HL-60 (cell line): Measurements from ENCODE around the gene PDK2.

Experiments used
- CTCF ChIP-seq: IDR thresholded peaks from one replicate; pipeline ENCODE4 v1.5.1; 2011; ENCODE audit warnings: low read length, control low read depth, inconsistent platforms; ENCODE audit not compliant: insufficient read depth
- POLR2AphosphoS5 ChIP-seq: IDR thresholded peaks from 2 replicates; pipeline ENCODE4 v1.6.1; 2012; ENCODE audit warnings: low read depth
- SPI1 ChIP-seq: IDR thresholded peaks from 2 replicates; pipeline ENCODE4 v1.6.1; 2012; ENCODE audit warnings: low read depth, mild to moderate bottlenecking, borderline replicate concordance

- no peak for TF ChIP-seq POLR2AphosphoS5
- no peak for TF ChIP-seq SPI1
- TF ChIP-seq CTCF, result no peak
Measured at GRCh38 chr17:50113624-50114320, 18.6 kb downstream of the PDK2 start.
